Effector memory CD8-positive, alpha-beta T cell (primary cell): ENCODE results near the gene IER2.

Experiments
- ATAC-seq: fragments of 150-1000 bp; cut with Tn5 transposase; replicated peaks from 2 replicates; pipeline ENCODE4 v1.10.0; 2021; ENCODE audit warnings: mild to moderate bottlenecking, moderate library complexity
- DNase-seq, 3 experiments: peaks; one replicate each; pipeline ENCODE4 v3.0.0; 2021
- H3K27ac Mint-ChIP-seq, 2 donors: one replicate each; pipeline ENCODE4 v1.8.0; 2022; ENCODE audit warnings: mild to moderate bottlenecking in 2 of 2, mixed read lengths in 2 of 2, moderate library complexity in 2 of 2
- H3K27me3 Mint-ChIP-seq, 2 donors: one replicate each; pipeline ENCODE4 v1.8.0; 2022; ENCODE audit warnings: mixed read lengths in 2 of 2
- H3K36me3 Mint-ChIP-seq: one replicate; pipeline ENCODE4 v1.8.0; 2022; ENCODE audit warnings: mild to moderate bottlenecking, moderate library complexity, mixed read lengths; ENCODE audit not compliant: insufficient read depth
- H3K4me1 Mint-ChIP-seq, 2 donors: one replicate each; pipeline ENCODE4 v1.8.0; 2022; ENCODE audit warnings: low read depth in 2 of 2, mixed read lengths in 2 of 2
- H3K4me3 Mint-ChIP-seq, 2 donors: one replicate each; pipeline ENCODE4 v1.8.0; 2022; ENCODE audit warnings: mild to moderate bottlenecking in 2 of 2, mixed read lengths in 2 of 2, moderate library complexity in 2 of 2
- H3K9me3 Mint-ChIP-seq, 2 donors: one replicate each; pipeline ENCODE4 v1.8.0; 2022; ENCODE audit warnings: mixed read lengths in 2 of 2

The IER2 gene

GRCh38 chr19:13112555-13112954 lies 37.7 kb upstream of the IER2 start:
- Mint-ChIP-seq H3K9me3 (no peaks in the 10 kb centered on the region), H3K27ac (no peak overlapping the region), H3K4me3 (no peak overlapping the region), H3K36me3 (peaks cover 46% of the 10 kb centered on the region), H3K4me1 (peaks cover 11 to 19% of the 10 kb centered on the region in 2 donors), H3K27me3 (no peaks in the 10 kb centered on the region)
- DNase-seq (no peak), ATAC-seq (no peak)

- Mint-ChIP-seq H3K36me3 (peaks cover 45% of the 10 kb centered on the region), H3K4me1 (peaks cover 31 to 40% of the 10 kb centered on the region in 2 donors), H3K27ac (peak overlapping the region; percentile 86 to 91), H3K4me3 (peak overlapping the region; percentile 89 to 93), H3K9me3 (no peaks in the 10 kb centered on the region), H3K27me3 (no peaks in the 10 kb centered on the region)
- ATAC-seq: no peak
- no peak for DNase-seq
Observed at GRCh38 chr19:13115936-13116281, 34.3 kb upstream of the IER2 start.

- Mint-ChIP-seq H3K36me3 (peaks cover 43% of the 10 kb centered on the region), H3K27ac (peak within 1 kb of the TSS; percentile 86 to 91), H3K9me3 (no peaks in the 10 kb centered on the region), H3K4me1 (peaks cover 37 to 47% of the 10 kb centered on the region in 2 donors), H3K27me3 (no peaks in the 10 kb centered on the region), H3K4me3 (peak within 1 kb of the TSS; percentile 89 to 93)
- peak; percentile 59 for ATAC-seq
- peak; percentile 78 to 85 (median 83) for DNase-seq
Observed at GRCh38 chr19:13116282-13117175, 33.7 kb upstream of the IER2 start, which contains the start of gene TRMT1. TSS of gene TRMT1 (minus strand) at chr19:13116740. CDS start at chr19:13116399, 341 bp downstream.

- peak overlapping the region; percentile 86 to 91 for H3K27ac Mint-ChIP-seq
- H3K4me1 Mint-ChIP-seq: peaks cover 44 to 54% of the 10 kb centered on the region in 2 donors
- peaks cover 38% of the 10 kb centered on the region for H3K36me3 Mint-ChIP-seq
- ATAC-seq (peak; percentile 19), DNase-seq (no peak)
- no peaks in the 10 kb centered on the region for H3K27me3 Mint-ChIP-seq
- H3K4me3 Mint-ChIP-seq: peak overlapping the region; percentile 89 to 93
- no peaks in the 10 kb centered on the region for H3K9me3 Mint-ChIP-seq
Observed at GRCh38 chr19:13117176-13117771, 32.9 kb upstream of the IER2 start.

- peak within 1 kb of the TSS; percentile 89 to 93 for H3K4me3 Mint-ChIP-seq
- H3K4me1 Mint-ChIP-seq: peaks cover 50 to 60% of the 10 kb centered on the region in 2 donors
- H3K9me3 Mint-ChIP-seq: no peaks in the 10 kb centered on the region
- DNase-seq (peak; percentile 82 to 89 (median 87)), ATAC-seq (peak; percentile 79)
- H3K27ac Mint-ChIP-seq: peak within 1 kb of the TSS; percentile 86 to 91
- H3K27me3 Mint-ChIP-seq: no peaks in the 10 kb centered on the region
- peaks cover 39% of the 10 kb centered on the region for H3K36me3 Mint-ChIP-seq
Observed at GRCh38 chr19:13117772-13118423, 32.3 kb upstream of the IER2 start, which contains the start of gene NACC1. TSS of gene NACC1 (plus strand) at chr19:13118264. CDS start at chr19:13135208, 16,944 bp downstream.

GRCh38 chr19:13118424-13119193 lies 31.6 kb upstream of the IER2 start:
- no peak for DNase-seq
- Mint-ChIP-seq H3K27ac (peak overlapping the region; percentile 46 to 58), H3K27me3 (no peaks in the 10 kb centered on the region), H3K4me3 (peak overlapping the region; percentile 77 to 81), H3K4me1 (peaks cover 54 to 66% of the 10 kb centered on the region in 2 donors), H3K9me3 (no peaks in the 10 kb centered on the region), H3K36me3 (peaks cover 35% of the 10 kb centered on the region)
- ATAC-seq: no peak

GRCh38 chr19:13119627-13120026 lies 30.6 kb upstream of the IER2 start:
- Mint-ChIP-seq H3K9me3 (no peaks in the 10 kb centered on the region), H3K4me3 (peak overlapping the region; percentile 77 to 81), H3K27me3 (no peaks in the 10 kb centered on the region), H3K27ac (peak overlapping the region; percentile 46 to 58), H3K36me3 (peaks cover 31% of the 10 kb centered on the region), H3K4me1 (peaks cover 55 to 66% of the 10 kb centered on the region in 2 donors)
- no peak for DNase-seq
- ATAC-seq: no peak

GRCh38 chr19:13120031-13120430 lies 30.2 kb upstream of the IER2 start:
- Mint-ChIP-seq H3K9me3 (no peaks in the 10 kb centered on the region), H3K27me3 (no peaks in the 10 kb centered on the region), H3K27ac (peak overlapping the region; percentile 58 to 82), H3K4me3 (peak overlapping the region; percentile 77 to 81), H3K36me3 (peaks cover 31% of the 10 kb centered on the region), H3K4me1 (peaks cover 55 to 66% of the 10 kb centered on the region in 2 donors)
- no peak for ATAC-seq
- no peak for DNase-seq

GRCh38 chr19:13120817-13121216 lies 29.4 kb upstream of the IER2 start:
- peaks cover 52 to 62% of the 10 kb centered on the region in 2 donors for H3K4me1 Mint-ChIP-seq
- H3K27me3 Mint-ChIP-seq: no peaks in the 10 kb centered on the region
- no peaks in the 10 kb centered on the region for H3K9me3 Mint-ChIP-seq
- H3K4me3 Mint-ChIP-seq: peak overlapping the region; percentile 52 to 77
- ATAC-seq: no peak
- H3K36me3 Mint-ChIP-seq: peaks cover 36% of the 10 kb centered on the region
- no peak for DNase-seq
- H3K27ac Mint-ChIP-seq: peak overlapping the region; percentile 52 to 82

- Mint-ChIP-seq H3K27ac (peak overlapping the region; percentile 82 to 90), H3K36me3 (peaks cover 33% of the 10 kb centered on the region), H3K4me1 (peaks cover 50 to 55% of the 10 kb centered on the region in 2 donors), H3K9me3 (no peaks in the 10 kb centered on the region), H3K27me3 (no peaks in the 10 kb centered on the region), H3K4me3 (peak overlapping the region; percentile 52 to 77)
- ATAC-seq (peak; percentile 34), DNase-seq (peak in 2 of 3 experiments; percentile 27 to 35)
Observed at GRCh38 chr19:13121551-13122274, 28.5 kb upstream of the IER2 start.

- DNase-seq (peak in 2 of 3 experiments; percentile 22 to 36), ATAC-seq (peak; percentile 40)
- Mint-ChIP-seq H3K4me1 (peaks cover 46 to 48% of the 10 kb centered on the region in 2 donors), H3K9me3 (no peaks in the 10 kb centered on the region), H3K27ac (peak overlapping the region; percentile 82 to 90), H3K27me3 (no peaks in the 10 kb centered on the region), H3K4me3 (peak overlapping the region; percentile 52 to 77), H3K36me3 (peaks cover 30% of the 10 kb centered on the region)
Observed at GRCh38 chr19:13122275-13122878, 27.8 kb upstream of the IER2 start.
